ENCODE results near the gene TFF3. TPM values are rescaled to one million over a fixed set of nuclear protein-coding genes. Genes with fewer than 3 reads are reported as not detected.

The TFF3 gene
- total RNA-seq, 1 donor from 2014 or later: 46.1 TPM

DNA sequence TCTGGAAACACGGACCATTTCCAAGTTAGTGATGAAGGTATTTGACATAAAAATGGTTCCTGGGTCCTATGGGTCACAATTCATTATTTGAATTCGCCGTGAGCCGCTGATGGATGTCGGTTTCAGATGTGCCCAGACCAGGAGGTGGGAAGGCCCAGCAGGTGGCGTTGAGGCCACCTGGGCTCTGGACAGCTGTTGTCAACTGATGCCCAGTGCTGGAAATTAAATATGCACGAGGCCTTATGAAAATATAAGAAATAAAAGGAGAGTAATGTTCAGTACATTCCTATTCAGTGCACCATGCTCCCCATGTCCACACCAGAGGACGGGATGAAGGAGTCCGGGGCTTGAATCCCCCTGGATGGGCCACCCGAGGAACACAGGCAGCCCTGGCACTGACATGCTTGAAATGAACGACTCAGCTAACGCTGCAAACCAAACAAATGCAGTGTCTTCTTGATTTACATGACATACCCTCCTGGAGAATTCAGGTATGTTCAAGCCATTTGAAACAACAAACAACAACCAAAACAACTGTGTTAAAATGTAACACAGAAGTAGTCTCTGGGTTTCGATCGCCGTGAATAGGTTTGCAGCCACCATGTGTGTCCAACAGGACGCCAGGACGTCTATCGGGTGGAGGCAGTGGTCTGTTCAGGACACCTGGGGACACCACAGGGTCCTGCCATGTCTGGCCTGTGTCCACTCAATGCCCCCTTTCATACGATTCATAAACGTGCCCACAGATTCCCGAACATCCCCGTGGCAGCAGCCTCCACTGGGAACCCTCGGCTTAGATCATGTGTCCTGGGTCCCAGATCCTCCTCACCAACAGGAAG lies 6.1 kb downstream of the TFF3 start:
- H3K9me3 Mint-ChIP-seq (ENCODE audit: unreplicated experiment): no peaks in the 10 kb centered on the region
- H3K4me1 Mint-ChIP-seq (ENCODE audit: unreplicated experiment): peaks cover 38% of the 10 kb centered on the region
- no peaks in the 10 kb centered on the region for H3K36me3 Mint-ChIP-seq (ENCODE audit: unreplicated experiment)
- no peak overlapping the region for H3K27ac Mint-ChIP-seq (ENCODE audit: unreplicated experiment)
- DNase-seq (ENCODE audit: extremely low spot score, unreplicated experiment): no peak
- H3K27me3 Mint-ChIP-seq (ENCODE audit: unreplicated experiment): peaks cover 14% of the 10 kb centered on the region
- TF ChIP-seq, protein P1, sequence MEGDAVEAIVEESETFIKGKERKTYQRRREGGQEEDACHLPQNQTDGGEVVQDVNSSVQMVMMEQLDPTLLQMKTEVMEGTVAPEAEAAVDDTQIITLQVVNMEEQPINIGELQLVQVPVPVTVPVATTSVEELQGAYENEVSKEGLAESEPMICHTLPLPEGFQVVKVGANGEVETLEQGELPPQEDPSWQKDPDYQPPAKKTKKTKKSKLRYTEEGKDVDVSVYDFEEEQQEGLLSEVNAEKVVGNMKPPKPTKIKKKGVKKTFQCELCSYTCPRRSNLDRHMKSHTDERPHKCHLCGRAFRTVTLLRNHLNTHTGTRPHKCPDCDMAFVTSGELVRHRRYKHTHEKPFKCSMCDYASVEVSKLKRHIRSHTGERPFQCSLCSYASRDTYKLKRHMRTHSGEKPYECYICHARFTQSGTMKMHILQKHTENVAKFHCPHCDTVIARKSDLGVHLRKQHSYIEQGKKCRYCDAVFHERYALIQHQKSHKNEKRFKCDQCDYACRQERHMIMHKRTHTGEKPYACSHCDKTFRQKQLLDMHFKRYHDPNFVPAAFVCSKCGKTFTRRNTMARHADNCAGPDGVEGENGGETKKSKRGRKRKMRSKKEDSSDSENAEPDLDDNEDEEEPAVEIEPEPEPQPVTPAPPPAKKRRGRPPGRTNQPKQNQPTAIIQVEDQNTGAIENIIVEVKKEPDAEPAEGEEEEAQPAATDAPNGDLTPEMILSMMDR (IDR thresholded peaks at IDR 0.05): no peak
- no peak overlapping the region for H3K4me3 Mint-ChIP-seq (ENCODE audit: unreplicated experiment)

- H3K4me1 Mint-ChIP-seq (ENCODE audit: unreplicated experiment): peaks cover 30% of the 10 kb centered on the region
- H3K36me3 Mint-ChIP-seq (ENCODE audit: unreplicated experiment): no peaks in the 10 kb centered on the region
- H3K27me3 Mint-ChIP-seq (ENCODE audit: unreplicated experiment): peaks cover 16% of the 10 kb centered on the region
Observed at GRCh38 chr21:42308161-42308913, 6.9 kb downstream of the TFF3 start.

DNA sequence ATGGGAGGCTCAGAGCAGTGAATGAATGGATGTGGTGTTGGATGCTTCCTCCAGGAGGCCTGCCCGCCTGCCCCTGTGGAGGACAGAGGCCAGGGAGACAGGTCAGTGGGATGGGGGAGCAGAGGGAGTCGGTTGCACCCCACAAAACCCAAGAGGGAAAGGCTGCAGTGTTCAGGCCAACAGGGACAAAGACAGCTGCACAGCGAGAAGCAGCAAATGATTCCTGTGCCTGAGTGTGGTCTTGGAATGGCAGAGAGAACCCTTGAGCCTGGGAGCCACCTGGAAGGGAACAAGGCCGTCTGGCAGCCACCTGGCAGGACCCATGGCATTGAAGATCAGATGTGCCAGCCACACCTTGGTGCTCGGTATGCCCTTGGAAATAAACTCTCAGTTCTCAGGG lies 8.1 kb downstream of the TFF3 start:
- peaks cover 22% of the 10 kb centered on the region for H3K4me1 Mint-ChIP-seq (ENCODE audit: unreplicated experiment)
- TF ChIP-seq, protein P1 (IDR thresholded peaks at IDR 0.05): no peak
- H3K4me3 Mint-ChIP-seq (ENCODE audit: unreplicated experiment): no peak overlapping the region
- H3K36me3 Mint-ChIP-seq (ENCODE audit: unreplicated experiment): no peaks in the 10 kb centered on the region
- peaks cover 23% of the 10 kb centered on the region for H3K27me3 Mint-ChIP-seq (ENCODE audit: unreplicated experiment)
- DNase-seq (ENCODE audit: extremely low spot score, unreplicated experiment): no peak
- no peaks in the 10 kb centered on the region for H3K9me3 Mint-ChIP-seq (ENCODE audit: unreplicated experiment)
- no peak overlapping the region for H3K27ac Mint-ChIP-seq (ENCODE audit: unreplicated experiment)

More at GRCh38 chr21:42308161-42308913, 6.9 kb downstream of the TFF3 start:
- no peak overlapping the region for H3K4me3 Mint-ChIP-seq (ENCODE audit: unreplicated experiment)
- TF ChIP-seq, protein P1 (IDR thresholded peaks at IDR 0.05): no peak
- H3K9me3 Mint-ChIP-seq (ENCODE audit: unreplicated experiment): no peaks in the 10 kb centered on the region
- DNase-seq (ENCODE audit: extremely low spot score, unreplicated experiment): no peak
- no peak overlapping the region for H3K27ac Mint-ChIP-seq (ENCODE audit: unreplicated experiment)

- Mint-ChIP-seq H3K4me3 (ENCODE audit: unreplicated experiment) (no peak overlapping the region), H3K27ac (ENCODE audit: unreplicated experiment) (no peak overlapping the region), H3K9me3 (ENCODE audit: unreplicated experiment) (no peaks in the 10 kb centered on the region), H3K36me3 (ENCODE audit: unreplicated experiment) (no peaks in the 10 kb centered on the region), H3K27me3 (ENCODE audit: unreplicated experiment) (peaks cover 23% of the 10 kb centered on the region), H3K4me1 (ENCODE audit: unreplicated experiment) (peaks cover 15% of the 10 kb centered on the region)
- TF ChIP-seq, protein P1 (IDR thresholded peaks at IDR 0.05): no peak
- DNase-seq (ENCODE audit: extremely low spot score, unreplicated experiment): no peak
Observed at GRCh38 chr21:42306366-42307035, 8.7 kb downstream of the TFF3 start.
